Measurements from ENCODE around the gene AVP. TPM values are rescaled to one million over a fixed set of nuclear protein-coding genes. Genes with fewer than 3 reads are reported as not detected.

The AVP gene
- total and polyA plus RNA-seq, 2 of the 13 experiments (the other 11 are each of a cell fraction or from before 2014, with no cell fraction given), result 0.12 TPM; not detected in 1

- TF ChIP-seq NONO (IDR thresholded peaks at IDR 0.05) (no peak), NONO (CRISPR knock-in tag; conservative IDR thresholded peaks at IDR 0.05) (peak; percentile 74), PRMT3 (CRISPR knock-in tag; IDR thresholded peaks at IDR 0.05; ENCODE audit: borderline replicate concordance, low read depth) (no peak), SOX6 (IDR thresholded peaks at IDR 0.05) (no peak), SOX6 (CRISPR knock-in tag; IDR thresholded peaks at IDR 0.05) (peak; percentile 83), HDAC6 (IDR thresholded peaks at IDR 0.05; ENCODE audit: low read depth, low read length) (no peak), BORCS8-MEF2B (CRISPR knock-in tag; IDR thresholded peaks at IDR 0.05) (peak; percentile 84; the same call in 1 of the 2 replicates), FOXK1 (CRISPR knock-in tag; IDR thresholded peaks at IDR 0.05; ENCODE audit: borderline replicate concordance, low read depth) (peak; percentile 22; the same call in 1 of the 2 replicates), NR2F1 (CRISPR knock-in tag; IDR thresholded peaks at IDR 0.05) (peak; percentile 77 to 87), ZNF546 (CRISPR knock-in tag; conservative IDR thresholded peaks at IDR 0.05) (peak; percentile 5; the same call in 1 of the 2 replicates), HBP1 (CRISPR knock-in tag; IDR thresholded peaks at IDR 0.05; ENCODE audit: low read depth) (no peak), ZNF451 (CRISPR knock-in tag; IDR thresholded peaks at IDR 0.05) (peak; percentile 82; the same call in 1 of the 2 replicates), ZNF326 (CRISPR knock-in tag; IDR thresholded peaks at IDR 0.05; ENCODE audit: borderline replicate concordance) (0 out of 2 replicates have a peak, but pooled peaks have one; percentile 22)
- TF ChIP-seq, protein P1, sequence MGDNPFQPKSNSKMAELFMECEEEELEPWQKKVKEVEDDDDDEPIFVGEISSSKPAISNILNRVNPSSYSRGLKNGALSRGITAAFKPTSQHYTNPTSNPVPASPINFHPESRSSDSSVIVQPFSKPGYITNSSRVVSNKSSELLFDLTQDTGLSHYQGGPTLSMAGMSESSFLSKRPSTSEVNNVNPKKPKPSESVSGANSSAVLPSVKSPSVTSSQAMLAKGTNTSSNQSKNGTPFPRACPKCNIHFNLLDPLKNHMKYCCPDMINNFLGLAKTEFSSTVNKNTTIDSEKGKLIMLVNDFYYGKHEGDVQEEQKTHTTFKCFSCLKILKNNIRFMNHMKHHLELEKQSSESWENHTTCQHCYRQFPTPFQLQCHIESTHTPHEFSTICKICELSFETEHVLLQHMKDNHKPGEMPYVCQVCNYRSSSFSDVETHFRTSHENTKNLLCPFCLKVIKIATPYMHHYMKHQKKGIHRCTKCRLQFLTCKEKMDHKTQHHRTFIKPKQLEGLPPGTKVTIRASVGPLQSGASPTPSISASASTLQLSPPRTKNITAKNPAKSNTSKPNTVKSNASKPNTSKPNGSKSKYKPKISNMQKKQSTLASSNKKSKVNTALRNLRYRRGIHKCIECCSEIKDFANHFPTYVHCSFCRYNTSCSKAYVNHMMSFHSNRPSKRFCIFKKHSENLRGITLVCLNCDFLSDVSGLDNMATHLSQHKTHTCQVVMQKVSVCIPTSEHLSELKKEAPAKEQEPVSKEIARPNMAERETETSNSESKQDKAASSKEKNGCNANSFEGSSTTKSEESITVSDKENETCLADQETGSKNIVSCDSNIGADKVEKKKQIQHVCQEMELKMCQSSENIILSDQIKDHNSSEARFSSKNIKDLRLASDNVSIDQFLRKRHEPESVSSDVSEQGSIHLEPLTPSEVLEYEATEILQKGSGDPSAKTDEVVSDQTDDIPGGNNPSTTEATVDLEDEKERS (CRISPR knock-in tag; IDR thresholded peaks at IDR 0.05), result 0 out of 2 replicates have a peak, but pooled peaks have one; percentile 50
- TF ChIP-seq, protein P2, sequence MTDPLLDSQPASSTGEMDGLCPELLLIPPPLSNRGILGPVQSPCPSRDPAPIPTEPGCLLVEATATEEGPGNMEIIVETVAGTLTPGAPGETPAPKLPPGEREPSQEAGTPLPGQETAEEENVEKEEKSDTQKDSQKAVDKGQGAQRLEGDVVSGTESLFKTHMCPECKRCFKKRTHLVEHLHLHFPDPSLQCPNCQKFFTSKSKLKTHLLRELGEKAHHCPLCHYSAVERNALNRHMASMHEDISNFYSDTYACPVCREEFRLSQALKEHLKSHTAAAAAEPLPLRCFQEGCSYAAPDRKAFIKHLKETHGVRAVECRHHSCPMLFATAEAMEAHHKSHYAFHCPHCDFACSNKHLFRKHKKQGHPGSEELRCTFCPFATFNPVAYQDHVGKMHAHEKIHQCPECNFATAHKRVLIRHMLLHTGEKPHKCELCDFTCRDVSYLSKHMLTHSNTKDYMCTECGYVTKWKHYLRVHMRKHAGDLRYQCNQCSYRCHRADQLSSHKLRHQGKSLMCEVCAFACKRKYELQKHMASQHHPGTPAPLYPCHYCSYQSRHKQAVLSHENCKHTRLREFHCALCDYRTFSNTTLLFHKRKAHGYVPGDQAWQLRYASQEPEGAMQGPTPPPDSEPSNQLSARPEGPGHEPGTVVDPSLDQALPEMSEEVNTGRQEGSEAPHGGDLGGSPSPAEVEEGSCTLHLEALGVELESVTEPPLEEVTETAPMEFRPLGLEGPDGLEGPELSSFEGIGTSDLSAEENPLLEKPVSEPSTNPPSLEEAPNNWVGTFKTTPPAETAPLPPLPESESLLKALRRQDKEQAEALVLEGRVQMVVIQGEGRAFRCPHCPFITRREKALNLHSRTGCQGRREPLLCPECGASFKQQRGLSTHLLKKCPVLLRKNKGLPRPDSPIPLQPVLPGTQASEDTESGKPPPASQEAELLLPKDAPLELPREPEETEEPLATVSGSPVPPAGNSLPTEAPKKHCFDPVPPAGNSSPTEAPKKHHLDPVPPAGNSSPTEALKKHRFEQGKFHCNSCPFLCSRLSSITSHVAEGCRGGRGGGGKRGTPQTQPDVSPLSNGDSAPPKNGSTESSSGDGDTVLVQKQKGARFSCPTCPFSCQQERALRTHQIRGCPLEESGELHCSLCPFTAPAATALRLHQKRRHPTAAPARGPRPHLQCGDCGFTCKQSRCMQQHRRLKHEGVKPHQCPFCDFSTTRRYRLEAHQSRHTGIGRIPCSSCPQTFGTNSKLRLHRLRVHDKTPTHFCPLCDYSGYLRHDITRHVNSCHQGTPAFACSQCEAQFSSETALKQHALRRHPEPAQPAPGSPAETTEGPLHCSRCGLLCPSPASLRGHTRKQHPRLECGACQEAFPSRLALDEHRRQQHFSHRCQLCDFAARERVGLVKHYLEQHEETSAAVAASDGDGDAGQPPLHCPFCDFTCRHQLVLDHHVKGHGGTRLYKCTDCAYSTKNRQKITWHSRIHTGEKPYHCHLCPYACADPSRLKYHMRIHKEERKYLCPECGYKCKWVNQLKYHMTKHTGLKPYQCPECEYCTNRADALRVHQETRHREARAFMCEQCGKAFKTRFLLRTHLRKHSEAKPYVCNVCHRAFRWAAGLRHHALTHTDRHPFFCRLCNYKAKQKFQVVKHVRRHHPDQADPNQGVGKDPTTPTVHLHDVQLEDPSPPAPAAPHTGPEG (CRISPR knock-in tag; IDR thresholded peaks at IDR 0.05), result no peak
- TF ChIP-seq, protein P3, sequence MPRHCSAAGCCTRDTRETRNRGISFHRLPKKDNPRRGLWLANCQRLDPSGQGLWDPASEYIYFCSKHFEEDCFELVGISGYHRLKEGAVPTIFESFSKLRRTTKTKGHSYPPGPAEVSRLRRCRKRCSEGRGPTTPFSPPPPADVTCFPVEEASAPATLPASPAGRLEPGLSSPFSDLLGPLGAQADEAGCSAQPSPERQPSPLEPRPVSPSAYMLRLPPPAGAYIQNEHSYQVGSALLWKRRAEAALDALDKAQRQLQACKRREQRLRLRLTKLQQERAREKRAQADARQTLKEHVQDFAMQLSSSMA (CRISPR knock-in tag; IDR thresholded peaks at IDR 0.05), result peak; percentile 62; the same call in 1 of the 2 replicates
These were observed 22.3 kb upstream of the AVP start (continued) for GRCh38 chr20:3106658-3107463.

Data from HepG2 (cell line).